Cardiac fibroblast (primary cell): ENCODE measurements around the gene ZNRF4.

Source experiments
- DNase-seq, 2 donors: peaks; one replicate each; pipeline versions ENCODE4 v3.0.0 to v3.0.0-alpha.2; 2010; ENCODE audit warnings: low read depth in 2 of 2
- H3K4me3 ChIP-seq, 2 donors: replicated peaks in 1 of 2; 1 replicate in 1 of 2; 2 replicates in 1 of 2; pipeline ENCODE4 v1.5.1; 2011; ENCODE audit warnings: low read depth in 2 of 2, low read length in 2 of 2, mild to moderate bottlenecking in 2 of 2, moderate library complexity in 1 of 2
- CTCF ChIP-seq: IDR thresholded peaks from one replicate; pipeline ENCODE4 v1.5.1; 2011; ENCODE audit warnings: low read depth, mild to moderate bottlenecking, low read length, inconsistent platforms

ZNRF4 gene

GRCh38 chr19:5470264-5470671, 15.1 kb downstream of the ZNRF4 start:
- no peak for DNase-seq
- TF ChIP-seq CTCF: no peak
- no peak overlapping the region for H3K4me3 ChIP-seq

- TF ChIP-seq CTCF: no peak
- DNase-seq: no peak
- H3K4me3 ChIP-seq: no peak overlapping the region
Observed at GRCh38 chr19:5472286-5472685, 17.1 kb downstream of the ZNRF4 start.

- H3K4me3 ChIP-seq: no peak overlapping the region
- no peak for DNase-seq
- no peak for TF ChIP-seq CTCF
Observed at GRCh38 chr19:5473646-5474045, 18.4 kb downstream of the ZNRF4 start.

- H3K4me3 ChIP-seq: no peak overlapping the region
- no peak for TF ChIP-seq CTCF
- DNase-seq: no peak
Observed at GRCh38 chr19:5477451-5478215, 22.4 kb downstream of the ZNRF4 start.

GRCh38 chr19:5478241-5478924, 23.2 kb downstream of the ZNRF4 start:
- no peak overlapping the region for H3K4me3 ChIP-seq
- no peak for TF ChIP-seq CTCF
- no peak for DNase-seq

GRCh38 chr19:5478925-5479588, 23.8 kb downstream of the ZNRF4 start:
- no peak for DNase-seq
- no peak for TF ChIP-seq CTCF

More at GRCh38 chr19:5478925-5479588, 23.8 kb downstream of the ZNRF4 start:
- no peak overlapping the region for H3K4me3 ChIP-seq
